Heart left ventricle (tissue), 16 donors: ENCODE measurements around the gene P2RY8. TPM values are rescaled to one million over a fixed set of nuclear protein-coding genes. Genes with fewer than 3 reads are reported as not detected.
A peak's percentile ranks its signal among the peaks of the same experiment; 100 is the strongest.

Experiments used
- ATAC-seq, 4 donors: fragments of 200-7000 bp; cut with Tn5 transposase; one replicate each; pipeline ENCODE4 v1.9.1; 2020 to 2022; ENCODE audit warnings: moderate library complexity in 4 of 4, mild to moderate bottlenecking in 3 of 4, moderate number of reproducible peaks in 1 of 4
- DNase-seq, 5 donors: peaks; one replicate each; pipeline ENCODE4 v3.0.0-alpha.2; 2020
- H3K27ac ChIP-seq, 12 donors: fragments of 200-600 bp; sonication (generic) in 4 of 12; one replicate each; pipeline versions ENCODE4 v1.5.0 to v1.8.0; 2016 to 2022; ENCODE audit warnings: mild to moderate bottlenecking in 2 of 12
- H3K27me3 ChIP-seq, 9 donors: fragments of 200-600 bp; sonication (generic) in 2 of 9; one replicate each; pipeline versions ENCODE4 v1.5.1 to v1.8.0; 2016 to 2022; ENCODE audit warnings: mild to moderate bottlenecking in 3 of 9
- H3K36me3 ChIP-seq, 9 donors: fragments of 200-600 bp; sonication (generic) in 2 of 9; one replicate each; pipeline versions ENCODE4 v1.5.0 to v1.8.0; 2018 to 2022; ENCODE audit warnings: mild to moderate bottlenecking in 2 of 9
- H3K4me1 ChIP-seq, 12 donors: fragments of 200-600 bp; sonication (generic) in 4 of 12; one replicate each; pipeline versions ENCODE4 v1.5.0 to v1.8.0; 2016 to 2022; ENCODE audit warnings: mild to moderate bottlenecking in 3 of 12
- H3K4me3 ChIP-seq, 12 donors: fragments of 200-600 bp; sonication (generic) in 4 of 12; one replicate each; pipeline versions ENCODE4 v1.5.0 to v1.8.0; 2017 to 2022; ENCODE audit warnings: mild to moderate bottlenecking in 9 of 12, moderate library complexity in 4 of 12
- H3K9me3 ChIP-seq, 12 donors: fragments of 200-600 bp; sonication (generic) in 4 of 12; one replicate each; pipeline versions ENCODE4 v1.5.0 to v1.8.0; 2016 to 2022; ENCODE audit warnings: mild to moderate bottlenecking in 1 of 12
- CTCF ChIP-seq, 12 donors: fragments of 200-600 bp; sonication (generic) in 4 of 12; IDR thresholded peaks; one replicate each; pipeline versions ENCODE4 v1.5.0 to v1.8.0; 2018 to 2022; ENCODE audit warnings: antibody characterized with exemption in 12 of 12, mild to moderate bottlenecking in 5 of 12
- POLR2A ChIP-seq, 2 donors: fragments of 450-650 bp; IDR thresholded peaks; one replicate each; pipeline ENCODE4 v1.6.1; 2017; ENCODE audit warnings: antibody characterized with exemption in 2 of 2, mild to moderate bottlenecking in 2 of 2, moderate library complexity in 2 of 2
- WGBS, 4 donors: extraction: QIAGEN DNeasy Blood & Tissue Kit in 2 of 4; methylation state at CpG; one replicate each; pipeline versions ENCODE4 v1.1.5 to v1.1.7; 2013 to 2018; 5-methylcytosine and 5-hydroxymethylcytosine counted together
- intact Hi-C, 10 donors: fragments of 100-400 bp; cut with DNase I; formaldehyde crosslinking; loops; one replicate each; pipeline versions ENCODE4 v1.11.1 to v1.14.2; 2022
- polyA plus RNA-seq, 2 donors: library from polyadenylated mRNA; stranded (reverse); fragments of 200-250 nt; gene quantifications; one replicate each; pipeline ENCODE4 v1.2.3, GENCODE V29; 2013
- total RNA-seq, 9 donors: library from RNA; depleted of rRNA in 2 of 9; stranded (reverse); fragments of >200 nt in 2 of 9; fragmentation: NEBNext Ultra II Directional in 3 of 9; extraction: Animal tissue kit (Norgen Biotek cat#: 25700) in 3 of 9; gene quantifications; one replicate each; pipeline versions ENCODE4 v1.1.0 to v1.2.4, GENCODE V29; 2016 to 2023
- donor health status: ischemic (EF 13 %, LVEDD 7.1; RV severe dilation, severe dysfunction).
- donor health status: healthy with polysubstance abuse.
- donor health status: DM: no; HTN: yes; CAD: no.
- donor health status: DM: no; HTN: no; CAD: no.
- donor health status: ischemic (EF 25% LVEDD 6.9; RV normal size, moderate dysfunction).
- donor health status: ischemic (EF 25% LVEDD 5.7; RV mildly dilated, moderate dysfunction).
- donor health status: healthy.
- donor health status: DM: yes; HTN: yes; CAD: no.
- donor health status: ischemic (EF 35%, LVEDD 5.7; RV mildly dilated, moderate dysfunction).
- donor health status: nonischemic (EF 11% LVEDD 7.7; RV severe dilation, severe dysfunction).
- donor health status: DM: yes; HTN: yes; CAD: no.
- donor health status: PGD.
- donor health status: ischemic (EF 29% LVEDD 5.4; RV normal size, mild dysfunction).
- donor health status: nonischemic (EF 23%, LVEDD 6.1; RV moderate dilation, normal function).

P2RY8 gene
- total and polyA plus RNA-seq, 11 donors, result 0.62 to 10.5 (median 2.3) TPM

DNA sequence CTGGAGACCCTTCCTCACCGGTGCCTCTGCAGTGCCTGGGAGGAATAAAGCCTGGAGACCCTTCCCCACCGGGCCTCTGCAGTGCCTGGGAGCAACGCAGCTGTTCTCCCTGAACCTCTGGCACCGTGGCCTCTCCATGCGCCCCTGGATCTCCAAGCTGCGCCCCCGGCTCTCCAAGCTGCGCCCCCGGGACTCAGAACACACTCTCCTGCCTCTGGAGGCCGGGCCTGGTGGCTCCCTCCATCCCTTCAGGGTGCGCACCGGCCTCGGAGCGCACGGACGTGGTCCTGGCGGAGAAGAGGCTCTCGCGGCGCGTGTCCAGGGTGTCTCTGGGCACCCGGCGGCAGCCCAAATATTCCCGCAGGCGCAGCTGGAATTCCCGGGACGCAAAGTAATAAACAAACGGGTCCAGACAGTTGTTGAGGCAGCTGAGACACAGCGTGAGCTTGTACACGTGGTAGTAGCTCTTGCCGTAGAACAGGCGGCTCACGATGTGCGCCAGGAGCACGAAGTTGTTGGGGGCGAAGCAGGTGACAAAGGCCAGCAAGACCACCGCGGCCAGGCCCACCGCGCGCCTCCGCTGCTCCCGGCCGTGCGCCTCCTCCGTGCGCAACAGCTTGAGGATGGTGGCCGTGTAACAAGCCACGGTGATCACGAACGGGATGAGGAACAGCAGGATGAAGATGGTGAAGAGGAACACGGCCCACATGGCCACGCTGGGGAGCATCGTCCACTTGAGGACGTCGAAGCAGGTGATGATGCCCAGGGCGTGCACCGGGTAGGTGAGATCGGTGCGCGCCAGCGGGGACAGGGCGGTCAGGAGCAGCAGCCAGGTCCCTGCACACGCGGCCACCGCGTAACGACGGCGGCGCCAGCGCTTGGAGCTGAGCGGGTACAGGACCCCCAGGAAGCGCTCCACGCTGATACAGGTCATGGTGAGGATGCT is 71.4 kb downstream of the P2RY8 start:
- no peak for TF ChIP-seq CTCF (IDR thresholded peaks at IDR 0.05)
- Histone ChIP-seq H3K4me3 (no peak overlapping the region), H3K4me1 (peaks cover 0 to 62% (median under 1%) of the 10 kb centered on the region in 12 donors), H3K27me3 (peaks cover 0 to 15% (median 4%) of the 10 kb centered on the region in 9 donors), H3K36me3 (peaks cover 0 to 4% (median 0%) of the 10 kb centered on the region in 9 donors), H3K9me3 (no peaks in the 10 kb centered on the region), H3K27ac (peak overlapping the region in 1 of 12 donors; percentile 76)
- DNase-seq, result peak in 3 of 5 donors; percentile 4 to 48 (median 14)
- ATAC-seq, result no peak
- WGBS, 4 donors, result 47 to 70% (median 55%) methylated on average over 63 to 75 of the region's 75 CpGs
- intact Hi-C loops, result loop anchor here in 1 of 10 donors (10.0 kb wide), 1 partner anchor 109 kb away; no protein-coding TSS in a partner anchor

GRCh38 chrX:1464971-1465285 is 72.1 kb downstream of the P2RY8 start:
- Histone ChIP-seq H3K4me3 (no peak overlapping the region), H3K27me3 (peaks cover 0 to 15% (median 4%) of the 10 kb centered on the region in 9 donors), H3K27ac (peak overlapping the region in 2 of 12 donors; percentile 76 to 80), H3K36me3 (peaks cover 0 to 4% (median 0%) of the 10 kb centered on the region in 9 donors), H3K4me1 (peaks cover 0 to 62% (median under 1%) of the 10 kb centered on the region in 12 donors), H3K9me3 (no peaks in the 10 kb centered on the region)
- no peak for TF ChIP-seq POLR2A (IDR thresholded peaks at IDR 0.05)
- no peak for TF ChIP-seq CTCF (IDR thresholded peaks at IDR 0.05)
- DNase-seq (peak in 1 of 5 donors; percentile 4), ATAC-seq (no peak)
- 74 to 85% (median 79%) methylated on average over 12 of the region's 12 CpGs for WGBS, 4 donors
- intact Hi-C loops, result loop anchor here in 2 of 10 donors (5.0 to 10.0 kb wide), 2 partner anchors 110 to 112 kb away; no protein-coding TSS in a partner anchor

GRCh38 chrX:1464041-1464970 is 72.7 kb downstream of the P2RY8 start:
- peak in 3 of 5 donors; percentile 5 to 40 (median 17) for DNase-seq
- H3K27me3 ChIP-seq, result peaks cover 0 to 14% (median 4%) of the 10 kb centered on the region in 9 donors
- WGBS, 4 donors, result 74 to 84% (median 81%) methylated on average over 15 to 24 of the region's 24 CpGs
- peak overlapping the region in 7 of 12 donors; percentile 68 to 94 (median 79) for H3K27ac ChIP-seq
- H3K9me3 ChIP-seq, result no peaks in the 10 kb centered on the region
- no peak overlapping the region for H3K4me3 ChIP-seq
- peaks cover 0 to 4% (median 0%) of the 10 kb centered on the region in 9 donors for H3K36me3 ChIP-seq
- peaks cover 0 to 58% (median under 1%) of the 10 kb centered on the region in 12 donors for H3K4me1 ChIP-seq
- ATAC-seq, result no peak
- intact Hi-C loops, result loop anchor here in 2 of 10 donors (5.0 to 10.0 kb wide), 2 partner anchors 110 to 113 kb away; no protein-coding TSS in a partner anchor
- TF ChIP-seq POLR2A (IDR thresholded peaks at IDR 0.05) (no peak), CTCF (IDR thresholded peaks at IDR 0.05) (no peak)
